OCI-M2 (cell line): Measurements from ENCODE around the gene PCDHGC4.

Experiments used
- DNase-seq: peaks from one replicate; lab custom pipeline; 2025; ENCODE audit not compliant: unreplicated experiment; lab: John Stamatoyannopoulos, UW

PCDHGC4 gene

DNA sequence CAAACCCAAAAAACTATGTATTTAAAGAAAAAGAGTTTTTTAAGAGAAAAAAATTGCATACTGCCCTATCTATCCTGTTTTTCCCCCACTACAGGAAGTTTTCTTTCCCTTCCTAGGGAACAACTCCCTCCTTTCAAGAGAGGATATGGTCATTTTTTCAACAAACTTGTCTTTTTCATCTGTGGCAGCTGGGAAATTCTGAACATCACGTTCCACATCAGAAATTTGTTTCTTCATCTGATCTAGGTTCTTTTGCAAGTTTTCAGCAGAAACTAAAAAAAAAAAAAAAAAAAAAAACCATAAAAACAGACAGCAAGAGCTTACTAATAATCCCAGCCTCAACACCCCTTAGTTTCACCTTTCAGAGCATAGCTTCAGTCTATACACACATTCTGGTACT lies 42.6 kb downstream of the PCDHGC4 start:
- no peak for DNase-seq

- no peak for DNase-seq
Observed at GRCh38 chr5:141528291-141528984, 43.6 kb downstream of the PCDHGC4 start.

DNA sequence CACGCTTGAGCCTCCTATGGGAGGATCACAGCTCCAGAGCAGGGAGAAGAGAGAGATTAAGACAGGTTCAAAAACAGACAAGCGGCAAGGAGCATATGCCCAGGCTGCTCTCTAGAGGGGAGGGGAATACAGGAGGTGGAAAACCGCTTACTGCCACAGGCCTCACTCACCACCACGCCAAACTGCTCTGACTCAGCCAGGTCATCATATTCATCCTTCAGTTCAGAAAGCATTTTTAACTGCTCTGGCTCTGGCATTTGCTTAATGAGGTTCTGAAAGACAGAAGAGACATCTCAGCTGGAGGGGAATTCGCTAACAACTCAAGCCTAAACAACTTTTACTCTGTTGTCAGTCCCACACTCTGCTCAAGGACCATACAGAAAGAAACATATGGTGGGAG lies 44.2 kb downstream of the PCDHGC4 start:
- no peak for DNase-seq

- DNase-seq = no peak
Observed at GRCh38 chr5:141529873-141530272, 45.0 kb downstream of the PCDHGC4 start.

DNA sequence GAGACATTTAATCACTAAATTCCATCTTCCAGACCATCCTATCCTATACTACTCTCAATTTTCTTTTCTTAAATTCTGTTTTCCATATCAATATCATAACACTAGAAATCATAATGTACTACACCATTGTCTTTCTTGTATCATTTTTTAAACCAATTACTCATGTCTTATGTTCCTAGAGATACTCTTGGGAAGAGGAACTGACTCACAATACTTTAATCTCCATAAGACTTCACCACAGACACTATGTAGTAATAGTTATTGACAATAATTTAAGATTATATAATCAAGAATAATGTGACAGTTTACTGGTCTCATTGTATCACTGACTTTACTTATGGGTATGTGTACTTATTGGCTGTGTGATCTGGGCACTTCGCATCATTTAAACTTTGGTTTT lies 47.9 kb downstream of the PCDHGC4 start:
- DNase-seq = no peak

DNA sequence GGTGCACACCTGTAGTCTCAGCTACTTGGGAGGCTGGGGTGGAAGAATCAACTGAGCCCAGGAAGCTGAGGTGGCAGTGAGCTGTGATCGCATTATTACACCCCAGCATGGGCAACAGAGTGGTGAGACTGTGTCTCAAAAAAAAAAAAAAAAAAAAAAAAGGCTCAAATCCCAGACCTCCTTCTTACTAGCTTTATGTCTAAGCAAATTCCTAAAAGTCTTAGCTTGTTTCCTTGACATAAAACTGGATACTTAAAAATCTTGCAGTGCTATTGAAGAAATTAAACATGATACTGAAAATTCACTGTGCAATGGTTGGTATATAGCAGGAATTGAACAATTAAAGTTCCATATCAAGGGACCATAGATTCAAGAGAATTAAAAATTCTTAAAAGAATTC lies 49.1 kb downstream of the PCDHGC4 start:
- DNase-seq = no peak

DNA sequence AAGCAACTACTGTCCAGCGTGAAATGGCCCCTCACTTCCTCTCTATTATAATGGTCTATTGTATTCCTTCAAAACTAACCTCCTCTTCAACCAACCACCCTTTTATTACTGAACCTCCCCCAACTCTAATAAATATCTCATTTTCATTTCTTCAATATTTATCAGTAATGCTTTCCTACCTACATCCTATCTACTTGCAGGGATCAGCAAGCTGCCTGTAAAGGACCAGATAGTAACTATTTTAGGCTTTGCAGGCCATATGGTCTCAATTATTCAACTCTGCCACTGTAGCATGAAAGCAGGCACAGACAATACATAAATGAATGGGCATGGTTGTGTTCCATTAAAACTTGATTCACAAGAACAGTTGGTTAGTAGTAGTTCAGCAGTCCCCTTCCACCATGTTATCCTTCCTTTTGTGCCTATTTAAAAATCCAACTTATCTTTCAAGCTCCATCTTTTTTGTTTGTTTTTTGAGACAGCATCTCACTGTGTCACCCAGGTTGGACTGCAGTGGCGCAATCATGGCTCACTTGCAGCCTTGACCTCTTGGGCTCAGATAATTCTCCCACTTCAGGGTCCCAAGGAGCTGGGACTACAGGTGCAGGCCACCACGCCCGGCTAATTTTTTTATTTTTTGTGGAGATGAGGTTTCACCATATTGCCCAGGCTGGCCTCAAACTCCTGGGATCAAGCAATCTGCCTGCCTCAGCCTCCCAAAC lies 49.8 kb downstream of the PCDHGC4 start:
- no peak for DNase-seq
